GM18498 (cell line): ENCODE measurements around the gene ZNF25.
A peak's percentile ranks its signal among the peaks of the same experiment; 100 is the strongest.
"Not testable (repeated sequence)": the region's sequence is repeated elsewhere in the genome, so short reads cannot be mapped to it uniquely, and the experiment has no call there.

Source experiments
- ATAC-seq: cut with Tn5 transposase; IDR thresholded peaks from one replicate; pipeline ENCODE4 v1.9.1; 2021; ENCODE audit warnings: mild to moderate bottlenecking, moderate library complexity; ENCODE audit not compliant: unreplicated experiment

Gene ZNF25

GRCh38 chr10:37976091-37976879, at the start of gene ZNF25:
TSS of gene ZNF25 (minus strand) at chr10:37976647. CDS start at chr10:37971722, 4,925 bp downstream.
- peak; percentile 98 for ATAC-seq

DNA sequence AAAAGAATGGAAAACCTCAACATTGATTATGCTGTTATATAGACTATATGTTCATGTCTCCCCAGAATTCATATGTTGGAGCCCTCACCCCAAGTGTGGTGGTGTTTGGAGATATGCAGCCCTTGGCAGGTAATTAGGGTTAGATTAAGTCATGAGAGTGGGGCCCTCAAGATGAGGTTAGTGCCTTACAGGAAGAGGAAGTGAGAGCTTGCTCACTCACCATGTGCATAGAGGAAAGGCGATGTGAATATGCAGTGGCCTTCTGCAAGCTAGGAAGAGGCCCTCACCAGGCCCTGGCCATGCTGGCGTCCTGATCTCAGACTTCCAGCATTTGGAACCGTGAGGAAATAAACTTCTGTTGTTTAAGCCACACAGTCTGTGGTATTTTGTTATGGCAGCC, 48.8 kb upstream of the ZNF25 start:
- peak; percentile 88 for ATAC-seq

GRCh38 chr10:38019124-38019523, 42.7 kb upstream of the ZNF25 start:
- not testable (repeated sequence) for ATAC-seq

- ATAC-seq = no peak
These were observed 39.9 kb upstream of the ZNF25 start for GRCh38 chr10:38016354-38016753.

DNA sequence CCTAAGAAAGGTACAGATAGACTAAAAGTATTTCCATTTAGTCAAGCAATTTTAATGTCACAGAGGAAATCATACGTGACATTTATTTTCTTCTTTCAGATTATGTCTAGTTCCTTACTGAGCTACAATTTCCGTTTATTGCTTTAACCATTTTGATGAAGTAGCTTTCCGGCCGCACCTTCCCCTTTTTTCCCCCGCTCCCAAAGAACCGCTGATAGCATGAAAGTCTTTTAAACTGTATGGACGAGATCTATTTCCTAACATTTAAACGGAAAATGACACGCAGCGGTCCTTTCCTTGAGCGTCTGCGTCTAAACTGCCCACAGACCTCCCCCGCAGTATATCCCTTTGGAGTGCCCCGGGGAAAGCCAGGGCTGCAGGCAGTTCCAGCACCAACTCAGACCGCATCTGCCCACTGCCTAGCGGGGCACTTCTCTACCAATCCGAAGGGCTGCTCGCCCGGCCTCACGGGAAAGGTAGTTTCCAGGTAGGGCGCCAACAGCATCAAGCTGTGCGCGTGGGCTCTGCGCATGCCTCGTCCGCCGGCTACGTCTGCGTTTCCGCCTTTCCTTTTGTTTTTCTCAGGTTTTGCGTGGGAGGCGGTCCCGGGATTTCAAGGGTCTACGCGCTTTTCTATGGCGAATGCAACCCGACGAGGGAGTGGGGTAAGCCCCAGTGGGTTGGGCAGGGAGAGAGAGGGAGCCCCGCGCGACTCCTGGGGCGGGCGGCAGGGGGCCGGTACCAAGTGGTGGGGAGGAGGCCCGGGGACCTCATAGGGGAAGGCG, 33.9 kb upstream of the ZNF25 start, which contains the start of gene ZNF33A:
Gene ZNF33A, plus strand, starts transcription at position 557 of the 785 bp plus-strand sequence. CDS start 1,667 bp downstream, outside the sequence.
- ATAC-seq = peak; percentile 88

DNA sequence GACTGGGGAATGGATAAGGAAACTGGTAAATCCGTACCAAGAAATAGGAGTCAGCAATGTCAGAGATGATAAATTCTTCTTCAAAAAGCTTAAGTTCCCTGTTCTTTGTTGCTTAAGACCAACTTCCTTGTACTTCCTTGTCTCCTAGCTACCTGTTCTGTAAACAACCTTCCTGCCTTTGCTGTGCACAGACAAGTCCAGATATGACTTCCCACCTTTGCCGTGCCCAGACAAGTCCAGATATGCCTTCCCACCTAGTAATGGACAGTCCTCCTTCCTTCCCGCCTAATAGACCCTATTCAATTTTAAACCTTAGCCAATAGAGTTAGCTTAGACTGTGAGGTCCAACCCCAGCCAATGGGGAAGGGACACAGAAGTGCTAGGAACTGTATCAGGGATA, 31.5 kb upstream of the ZNF25 start:
- no peak for ATAC-seq

- ATAC-seq = no peak
These were observed 31.1 kb upstream of the ZNF25 start for GRCh38 chr10:38007551-38007950.

DNA sequence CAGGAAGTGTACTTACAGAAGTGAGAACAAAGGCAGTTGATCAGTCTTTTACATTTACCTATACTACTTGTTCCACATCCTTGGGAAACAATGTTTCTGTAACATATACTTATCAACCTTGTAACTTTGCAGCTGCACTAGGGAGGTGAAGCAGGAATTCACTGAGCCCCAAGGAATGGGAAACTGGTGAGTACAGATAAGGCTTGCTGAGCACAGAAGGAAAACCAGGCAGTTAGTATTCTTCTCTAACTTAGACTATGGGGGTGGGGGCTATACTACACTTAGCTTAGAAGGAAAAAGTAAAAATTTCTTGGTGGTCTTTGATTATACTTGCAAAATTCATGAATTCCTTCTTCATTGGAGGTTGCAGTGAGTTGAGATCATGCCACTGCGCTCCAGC, 27.1 kb upstream of the ZNF25 start:
- ATAC-seq = no peak

- no peak for ATAC-seq
These were observed 26.6 kb upstream of the ZNF25 start for GRCh38 chr10:38003026-38003425.

DNA sequence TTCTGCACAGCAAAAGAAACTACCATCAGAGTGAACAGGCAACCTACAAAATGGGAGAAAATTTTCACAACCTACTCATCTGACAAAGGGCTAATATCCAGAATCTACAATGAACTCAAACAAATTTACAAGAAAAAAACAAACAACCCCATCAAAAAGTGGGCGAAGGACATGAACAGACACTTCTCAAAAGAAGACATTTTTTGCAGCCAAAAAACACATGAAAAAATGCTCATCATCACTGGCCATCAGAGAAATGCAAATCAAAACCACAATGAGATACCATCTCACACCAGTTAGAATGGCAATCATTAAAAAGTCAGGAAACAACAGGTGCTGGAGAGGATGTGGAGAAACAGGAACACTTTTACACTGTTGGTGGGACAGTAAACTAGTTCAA, 24.0 kb upstream of the ZNF25 start:
- ATAC-seq = not testable (repeated sequence)

DNA sequence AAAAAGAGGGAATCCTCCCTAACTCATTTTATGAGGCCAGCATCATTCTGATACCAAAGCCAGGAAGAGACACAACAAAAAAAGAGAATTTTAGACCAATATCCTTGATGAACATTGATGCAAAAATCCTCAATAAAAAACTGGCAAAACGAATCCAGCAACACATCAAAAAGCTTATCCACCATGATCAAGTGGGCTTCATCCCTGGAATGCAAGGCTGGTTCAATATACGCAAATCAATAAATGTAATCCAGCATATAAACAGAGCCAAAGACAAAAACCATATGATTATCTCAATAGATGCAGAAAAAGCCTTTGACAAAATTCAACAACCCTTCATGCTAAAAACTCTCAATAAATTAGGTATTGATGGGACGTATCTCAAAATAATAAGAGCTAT, 22.5 kb upstream of the ZNF25 start:
- ATAC-seq = not testable (repeated sequence)

DNA sequence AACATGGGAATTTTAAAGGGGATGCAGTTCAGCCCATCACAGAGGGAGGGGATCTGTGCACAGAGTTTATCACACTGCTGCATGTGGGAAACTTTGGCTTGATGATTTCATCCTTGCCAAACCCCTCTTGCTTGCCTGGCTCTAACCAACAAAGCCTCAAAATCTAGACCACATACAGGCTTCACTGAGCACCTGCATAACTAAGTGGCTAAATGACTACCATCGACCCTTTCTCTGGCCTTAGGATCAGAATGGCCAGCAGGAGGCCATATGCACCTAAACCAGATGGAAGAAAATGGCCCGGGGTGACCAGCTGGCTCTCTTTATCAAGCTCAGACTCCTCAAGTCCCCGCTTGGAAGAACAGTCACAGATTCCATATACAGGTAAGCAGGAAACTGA, 15.6 kb upstream of the ZNF25 start:
- no peak for ATAC-seq

DNA sequence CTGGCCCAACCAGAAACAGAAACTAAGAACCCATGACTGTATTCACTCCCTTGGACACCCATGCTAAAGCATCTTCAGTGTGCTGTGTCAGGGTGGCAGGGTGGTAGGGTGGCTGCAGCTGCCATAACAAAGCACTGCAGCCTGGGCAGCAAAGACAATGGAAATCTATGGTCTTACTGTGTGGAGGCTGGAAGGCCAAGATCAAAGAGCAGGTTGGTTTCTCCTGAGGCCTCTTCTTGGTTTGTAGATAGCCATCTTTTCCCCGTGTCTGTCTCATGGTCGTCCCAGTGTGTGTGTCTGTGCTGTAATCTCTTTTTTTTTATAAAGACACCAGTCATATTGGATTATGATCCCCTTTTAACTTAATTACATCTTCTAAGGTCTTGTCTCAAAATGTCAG, 15.2 kb upstream of the ZNF25 start:
- no peak for ATAC-seq

DNA sequence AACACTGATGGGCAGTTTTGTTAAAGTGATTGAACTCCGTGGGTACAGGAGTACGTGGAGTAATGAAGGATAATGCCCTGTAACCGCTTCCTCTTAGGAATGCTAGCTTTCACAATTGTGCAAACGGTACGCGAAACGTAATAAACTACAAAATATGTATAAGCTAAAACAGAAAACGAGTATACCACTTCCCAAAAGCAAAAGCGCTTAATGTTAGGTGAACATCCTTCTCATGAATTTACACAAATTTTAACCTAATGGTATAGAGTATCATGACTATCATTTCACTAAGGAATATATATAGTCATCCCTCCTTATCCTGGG, 395 bp upstream of the ZNF25 start:
- ATAC-seq = peak; percentile 0

DNA sequence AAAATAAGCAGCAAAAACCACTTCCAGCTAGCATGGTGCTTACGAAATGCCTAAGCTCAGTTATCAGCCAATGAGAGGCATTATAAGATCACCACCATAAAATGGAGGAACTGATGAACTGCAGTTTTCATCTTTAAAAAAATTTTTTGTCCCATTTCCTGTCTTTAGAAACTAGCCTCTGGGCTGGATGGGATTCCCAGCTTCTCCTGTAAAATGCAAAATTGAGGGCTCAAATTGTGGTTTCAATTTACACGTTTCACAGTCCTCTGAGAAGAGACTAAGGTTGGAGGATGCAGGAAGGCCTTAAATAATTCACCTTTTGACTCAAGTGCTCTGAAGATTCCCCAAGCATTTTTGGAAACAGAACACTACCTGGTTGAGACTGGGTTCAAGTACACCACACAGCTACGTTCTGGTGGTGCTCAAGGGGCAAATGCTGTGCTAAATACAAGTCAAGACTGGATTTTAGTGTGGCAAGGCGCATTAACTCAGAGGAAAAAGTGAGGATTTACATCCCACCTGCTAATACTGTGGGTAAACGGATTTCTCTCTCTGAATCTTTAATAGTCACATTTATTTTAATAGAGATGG, 951 bp downstream of the ZNF25 start:
- ATAC-seq = no peak

- ATAC-seq = no peak
These were observed 4.1 kb downstream of the ZNF25 start for GRCh38 chr10:37972396-37972795.

GRCh38 chr10:37965006-37965405, 11.4 kb downstream of the ZNF25 start:
- ATAC-seq = no peak

GRCh38 chr10:37960591-37961137, 15.8 kb downstream of the ZNF25 start:
- ATAC-seq = no peak

- no peak for ATAC-seq
These were observed 18.6 kb downstream of the ZNF25 start for GRCh38 chr10:37957841-37958240.

DNA sequence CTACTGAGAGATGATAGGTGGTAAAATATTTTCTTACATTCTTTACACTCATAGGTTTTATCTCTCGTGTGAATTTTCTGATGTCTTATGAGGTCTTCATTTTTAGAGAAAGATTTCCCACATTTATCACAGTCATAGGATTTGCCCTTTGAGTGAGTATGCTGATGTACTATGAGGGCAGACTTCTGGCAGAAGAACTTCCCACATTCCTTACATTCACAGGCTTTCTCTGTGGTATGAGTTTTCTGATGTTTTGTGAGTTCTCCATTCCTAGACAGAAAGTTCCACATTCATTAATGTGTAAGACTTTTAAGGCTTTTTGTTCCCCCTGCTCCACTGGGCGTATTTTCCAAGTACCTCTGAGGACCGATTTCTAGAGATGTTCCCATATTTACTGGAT, 23.5 kb downstream of the ZNF25 start:
- no peak for ATAC-seq

GRCh38 chr10:37952043-37952755, 24.2 kb downstream of the ZNF25 start:
- ATAC-seq = no peak
